PC-9 (cell line): ENCODE results near the gene SNAPC2.

Experiments used
- CTCF ChIP-seq: fragments of 200-600 bp; sonication (generic); conservative IDR thresholded peaks from 2 replicates; pipeline ENCODE4 v1.6.1; 2017; ENCODE audit warnings: mixed run types, antibody characterized with exemption, mild to moderate bottlenecking, moderate library complexity
- EZH2 ChIP-seq: fragments of 200-600 bp; sonication (generic); IDR thresholded peaks from 2 replicates; pipeline ENCODE4 v1.8.0; 2017; ENCODE audit warnings: antibody characterized with exemption, low read depth

- TF ChIP-seq CTCF (no peak), EZH2 (no peak)
Measured at GRCh38 chr19:7941895-7942596, 21.9 kb downstream of the SNAPC2 start.
